Measurements from ENCODE around the gene C4B. TPM values are rescaled to one million over a fixed set of nuclear protein-coding genes. Genes with fewer than 3 reads are reported as not detected.

The C4B gene
- total and polyA plus RNA-seq, 9 of the 15 experiments (the other 6 are each of a cell fraction or from before 2014, with no cell fraction given) = 0.32 to 8.8 (median 5.4) TPM

GRCh38 chr6:32081168-32081990, 66.8 kb downstream of the C4B start (continued):
- TF ChIP-seq JUNB (CRISPR knock-in tag; conservative IDR thresholded peaks at IDR 0.05) = 0 out of 2 replicates have a peak, but pooled peaks have one; percentile 4
- TF ChIP-seq GABPA (tag; conservative IDR thresholded peaks at IDR 0.05; ENCODE audit: low read depth) = peak; percentile 68
- no peak for TF ChIP-seq NR4A1 (CRISPR knock-in tag; IDR thresholded peaks at IDR 0.05)
- TF ChIP-seq NR4A1 (tag; IDR thresholded peaks at IDR 0.05) = no peak
- TF ChIP-seq SPI1 (IDR thresholded peaks at IDR 0.05; ENCODE audit: borderline replicate concordance, low read depth, low read length) = peak; percentile 42; the same call in 1 of the 2 replicates
- TF ChIP-seq ZEB2 (IDR thresholded peaks at IDR 0.05) = 0 out of 2 replicates have a peak, but pooled peaks have one; percentile 29
- 0 out of 2 replicates have a peak, but pooled peaks have one; percentile 5 for TF ChIP-seq ZNF316 (IDR thresholded peaks at IDR 0.05)
- peak; percentile 73; the same call in 1 of the 2 replicates for TF ChIP-seq THRB (CRISPR knock-in tag; conservative IDR thresholded peaks at IDR 0.05)
- TF ChIP-seq ZNF121 (CRISPR knock-in tag; conservative IDR thresholded peaks at IDR 0.05) = no peak
- peak; percentile 81 for TF ChIP-seq ETV1 (tag; conservative IDR thresholded peaks at IDR 0.05; ENCODE audit: low read depth)
- TF ChIP-seq ZBTB11 (CRISPR knock-in tag; IDR thresholded peaks at IDR 0.05) = peak in 1 of 3 experiments; percentile 35; a peak in 1 of 6 replicates
- peak; percentile 13; the same call in 1 of the 2 replicates for TF ChIP-seq CXXC5 (CRISPR knock-in tag; IDR thresholded peaks at IDR 0.05)
- TF ChIP-seq ETV5 (CRISPR knock-in tag; IDR thresholded peaks at IDR 0.05; ENCODE audit: low read depth) = peak; percentile 53; the same call in 1 of the 2 replicates
- TF ChIP-seq ATF2 (CRISPR knock-in tag; IDR thresholded peaks at IDR 0.05) = no peak
- TF ChIP-seq FOXP4 (CRISPR knock-in tag; IDR thresholded peaks at IDR 0.05; ENCODE audit: borderline replicate concordance) = 0 out of 2 replicates have a peak, but pooled peaks have one; percentile 22
- peak; percentile 79 for TF ChIP-seq JUND (IDR thresholded peaks at IDR 0.05; ENCODE audit: borderline replicate concordance, low read depth, low read length)
- TF ChIP-seq JUND (tag; IDR thresholded peaks at IDR 0.05; ENCODE audit: borderline replicate concordance, low read depth, low read length) = peak; percentile 32; the same call in 1 of the 3 replicates
- 0 out of 2 replicates have a peak, but pooled peaks have one; percentile 23 for TF ChIP-seq SMARCA4 (IDR thresholded peaks at IDR 0.05)
- TF ChIP-seq NFE2 (IDR thresholded peaks at IDR 0.05; ENCODE audit: low read depth) = peak; percentile 45; the same call in 1 of the 2 replicates

Measured in K562 (cell line).